RWPE2 (cell line): ENCODE results near the gene PRR36.

Source experiments
- ATAC-seq: fragments of 200-7000 bp; cut with Tn5 transposase; 3 replicates; pipeline ENCODE4 v1.9.1; 2021; ENCODE audit warnings: low read depth
- DNase-seq: peaks from one replicate; pipeline ENCODE4 v3.0.0-alpha.2; 2020; ENCODE audit warnings: low spot score
- H3K27ac ChIP-seq: fragments of 450-650 bp; 2 replicates; pipeline ENCODE4 v1.5.1; 2017; ENCODE audit warnings: mild to moderate bottlenecking; ENCODE audit not compliant: poor library complexity, severe bottlenecking
- H3K27me3 ChIP-seq: fragments of 250-450 bp; sonication (Bioruptor Pico); 2 replicates; pipeline ENCODE4 v1.5.1; 2021; ENCODE audit warnings: mild to moderate bottlenecking, moderate library complexity; ENCODE audit not compliant: insufficient read depth, poor library complexity, severe bottlenecking
- H3K36me3 ChIP-seq: fragments of 250-450 bp; sonication (Bioruptor Pico); 2 replicates; pipeline ENCODE4 v1.5.1; 2020; ENCODE audit warnings: low read depth, mild to moderate bottlenecking, moderate library complexity
- H3K4me1 ChIP-seq: fragments of 250-450 bp; sonication (Bioruptor Pico); 2 replicates; pipeline ENCODE4 v1.5.1; 2021; ENCODE audit warnings: mild to moderate bottlenecking, moderate library complexity; ENCODE audit not compliant: insufficient read depth, poor library complexity, severe bottlenecking
- H3K4me3 ChIP-seq: fragments of 250-450 bp; sonication (Bioruptor Pico); 2 replicates; pipeline ENCODE4 v1.5.1; 2021; ENCODE audit warnings: mild to moderate bottlenecking, moderate library complexity; ENCODE audit not compliant: severe bottlenecking
- H3K9me3 ChIP-seq: fragments of 250-450 bp; sonication (Bioruptor Pico); 2 replicates; pipeline ENCODE4 v1.5.1; 2021; ENCODE audit warnings: mild to moderate bottlenecking, moderate library complexity; ENCODE audit not compliant: severe bottlenecking
- CTCF ChIP-seq: fragments of 450-650 bp; IDR thresholded peaks from one replicate; pipeline ENCODE4 v1.5.1; 2017; ENCODE audit warnings: mild to moderate bottlenecking, moderate library complexity; ENCODE audit not compliant: poor library complexity, severe bottlenecking

PRR36 gene

GRCh38 chr19:7915250-7916102 is 41.3 kb upstream of the PRR36 start:
- Histone ChIP-seq H3K27me3 (peaks cover 7% of the 10 kb centered on the region), H3K4me3 (peak overlapping the region; percentile 42), H3K27ac (peak overlapping the region; percentile 22), H3K36me3 (peaks cover 15% of the 10 kb centered on the region), H3K9me3 (no peaks in the 10 kb centered on the region), H3K4me1 (no peaks in the 10 kb centered on the region)
- ATAC-seq (no peak), DNase-seq (no peak)
- TF ChIP-seq CTCF: no peak

GRCh38 chr19:7914598-7915045 is 40.4 kb upstream of the PRR36 start, which contains the start of gene TGFBR3L:
Gene TGFBR3L, plus strand, starts transcription at chr19:7914830.
- Histone ChIP-seq H3K4me1 (no peaks in the 10 kb centered on the region), H3K9me3 (no peaks in the 10 kb centered on the region), H3K27me3 (peaks cover 7% of the 10 kb centered on the region), H3K36me3 (peaks cover 16% of the 10 kb centered on the region), H3K27ac (no peak within 1 kb of the TSS), H3K4me3 (peak within 1 kb of the TSS; percentile 42)
- ATAC-seq (no peak), DNase-seq (no peak)
- TF ChIP-seq CTCF: no peak

GRCh38 chr19:7914099-7914498 is 39.9 kb upstream of the PRR36 start:
- Histone ChIP-seq H3K27me3 (peaks cover 7% of the 10 kb centered on the region), H3K4me3 (no peak overlapping the region), H3K9me3 (no peaks in the 10 kb centered on the region), H3K4me1 (no peaks in the 10 kb centered on the region), H3K27ac (no peak overlapping the region), H3K36me3 (peaks cover 16% of the 10 kb centered on the region)
- ATAC-seq (no peak), DNase-seq (no peak)
- TF ChIP-seq CTCF: no peak

- Histone ChIP-seq H3K36me3 (peaks cover 16% of the 10 kb centered on the region), H3K27me3 (peaks cover 7% of the 10 kb centered on the region), H3K9me3 (no peaks in the 10 kb centered on the region), H3K27ac (no peak overlapping the region), H3K4me3 (no peak overlapping the region), H3K4me1 (no peaks in the 10 kb centered on the region)
- DNase-seq (no peak), ATAC-seq (no peak)
- no peak for TF ChIP-seq CTCF
These were observed 39.5 kb upstream of the PRR36 start for GRCh38 chr19:7913652-7914051.
